ENCODE measurements around the gene APOBEC3G.
"Not testable (repeated sequence)": the region's sequence is repeated elsewhere in the genome, so short reads cannot be mapped to it uniquely, and the experiment has no call there.

- TF ChIP-seq, protein P1, sequence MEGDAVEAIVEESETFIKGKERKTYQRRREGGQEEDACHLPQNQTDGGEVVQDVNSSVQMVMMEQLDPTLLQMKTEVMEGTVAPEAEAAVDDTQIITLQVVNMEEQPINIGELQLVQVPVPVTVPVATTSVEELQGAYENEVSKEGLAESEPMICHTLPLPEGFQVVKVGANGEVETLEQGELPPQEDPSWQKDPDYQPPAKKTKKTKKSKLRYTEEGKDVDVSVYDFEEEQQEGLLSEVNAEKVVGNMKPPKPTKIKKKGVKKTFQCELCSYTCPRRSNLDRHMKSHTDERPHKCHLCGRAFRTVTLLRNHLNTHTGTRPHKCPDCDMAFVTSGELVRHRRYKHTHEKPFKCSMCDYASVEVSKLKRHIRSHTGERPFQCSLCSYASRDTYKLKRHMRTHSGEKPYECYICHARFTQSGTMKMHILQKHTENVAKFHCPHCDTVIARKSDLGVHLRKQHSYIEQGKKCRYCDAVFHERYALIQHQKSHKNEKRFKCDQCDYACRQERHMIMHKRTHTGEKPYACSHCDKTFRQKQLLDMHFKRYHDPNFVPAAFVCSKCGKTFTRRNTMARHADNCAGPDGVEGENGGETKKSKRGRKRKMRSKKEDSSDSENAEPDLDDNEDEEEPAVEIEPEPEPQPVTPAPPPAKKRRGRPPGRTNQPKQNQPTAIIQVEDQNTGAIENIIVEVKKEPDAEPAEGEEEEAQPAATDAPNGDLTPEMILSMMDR (conservative IDR thresholded peaks at IDR 0.05): not testable (repeated sequence)
- TF ChIP-seq ZFX (IDR thresholded peaks at IDR 0.05): not testable (repeated sequence)
Observed at GRCh38 chr22:39031434-39032295, 45.4 kb upstream of the APOBEC3G start.

All from C4-2B (cell line).